HG03280 (cell line): ENCODE data around the gene CHRNA10.

Source experiments
- ATAC-seq: cut with Tn5 transposase; IDR thresholded peaks from one replicate; pipeline ENCODE4 v1.9.1; 2021; ENCODE audit warnings: mild to moderate bottlenecking, moderate library complexity; ENCODE audit not compliant: unreplicated experiment

CHRNA10 gene

GRCh38 chr11:3671334-3672254 lies at the start of gene CHRNA10:
Gene CHRNA10 (minus strand): TSS chr11:3671384. CDS start chr11:3671312, 72 bp downstream.
- no peak for ATAC-seq

GRCh38 chr11:3712274-3712673 lies 41.1 kb upstream of the CHRNA10 start:
- ATAC-seq: no peak

DNA sequence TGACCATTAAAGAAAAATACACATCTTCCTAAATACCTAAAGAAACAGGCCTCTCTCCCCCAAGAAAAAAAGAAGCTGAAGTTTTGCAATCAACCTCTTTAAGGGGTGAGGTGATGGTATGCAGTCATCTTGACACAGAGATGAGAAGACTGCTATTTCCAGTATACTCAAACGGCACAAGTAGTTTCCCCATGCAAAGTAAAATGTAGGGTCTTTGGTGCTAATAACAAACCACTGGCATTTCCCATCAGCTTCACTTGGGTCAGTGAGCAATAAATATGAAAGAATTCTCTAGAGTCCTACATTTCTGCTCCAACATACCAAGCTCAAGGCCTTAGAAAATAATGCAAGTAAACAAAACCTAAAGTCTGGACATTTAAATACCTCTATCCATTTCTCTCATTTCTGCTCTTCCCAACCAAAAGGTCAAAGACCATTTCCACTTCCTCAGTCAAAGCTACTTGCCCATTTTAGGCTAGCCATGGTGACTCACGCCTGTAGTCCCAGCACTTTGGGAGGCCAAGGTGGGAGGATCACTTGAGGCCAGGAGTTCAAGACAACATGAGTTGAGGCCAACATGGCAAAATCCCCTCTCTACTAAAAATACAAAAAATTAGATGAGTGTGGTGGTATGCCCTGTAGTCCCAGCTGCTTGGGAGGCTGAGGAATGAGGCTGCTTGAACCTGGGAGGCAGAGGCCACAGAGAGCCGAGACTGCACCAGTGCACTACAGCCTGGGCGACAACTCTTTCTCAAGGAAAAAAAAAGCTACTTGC lies 39.5 kb upstream of the CHRNA10 start:
- no peak for ATAC-seq

- no peak for ATAC-seq
Measured at GRCh38 chr11:3709977-3710376, 38.8 kb upstream of the CHRNA10 start.

- ATAC-seq: no peak
Measured at GRCh38 chr11:3707176-3707575, 36.0 kb upstream of the CHRNA10 start.

DNA sequence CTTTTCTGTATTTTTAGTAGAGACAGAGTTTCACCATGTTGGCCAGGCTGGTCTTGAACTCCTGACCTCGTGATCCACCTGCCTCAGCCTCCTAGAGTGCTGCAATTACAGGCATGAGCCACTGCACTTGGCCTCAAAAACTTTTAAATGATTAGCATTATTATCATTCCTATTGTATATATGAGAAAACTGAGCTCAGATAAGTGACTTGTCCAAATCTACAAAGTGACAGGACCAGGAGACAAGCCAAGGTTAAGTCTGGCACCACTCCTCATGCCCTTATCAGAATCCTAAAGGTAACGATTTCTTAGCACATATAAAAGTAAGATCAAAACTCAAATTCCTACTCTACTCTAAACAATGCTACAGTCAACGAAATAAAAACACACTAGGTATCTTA lies 32.2 kb upstream of the CHRNA10 start:
- no peak for ATAC-seq

- ATAC-seq: no peak
Measured at GRCh38 chr11:3700910-3701309, 29.7 kb upstream of the CHRNA10 start.

GRCh38 chr11:3700410-3700809 lies 29.2 kb upstream of the CHRNA10 start:
- ATAC-seq: no peak

DNA sequence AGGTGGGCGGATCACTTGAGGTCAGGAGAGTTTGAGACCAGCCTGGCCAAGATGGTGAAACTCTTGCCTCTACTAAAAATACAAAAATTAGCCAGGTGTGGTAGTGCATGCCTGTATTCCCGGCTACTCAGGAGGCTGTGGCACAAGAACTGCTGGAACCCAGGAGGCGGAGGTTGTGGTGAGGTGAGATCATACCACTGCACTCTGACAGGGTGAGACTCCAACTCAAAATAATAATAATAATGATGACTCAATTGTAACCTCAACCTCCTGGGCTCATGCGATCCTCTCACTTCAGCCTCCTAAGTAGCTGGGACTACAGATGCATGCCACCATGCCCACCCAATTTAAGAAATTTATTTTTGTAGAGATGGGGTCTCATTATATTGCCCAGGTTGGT lies 15.6 kb upstream of the CHRNA10 start:
- no peak for ATAC-seq

DNA sequence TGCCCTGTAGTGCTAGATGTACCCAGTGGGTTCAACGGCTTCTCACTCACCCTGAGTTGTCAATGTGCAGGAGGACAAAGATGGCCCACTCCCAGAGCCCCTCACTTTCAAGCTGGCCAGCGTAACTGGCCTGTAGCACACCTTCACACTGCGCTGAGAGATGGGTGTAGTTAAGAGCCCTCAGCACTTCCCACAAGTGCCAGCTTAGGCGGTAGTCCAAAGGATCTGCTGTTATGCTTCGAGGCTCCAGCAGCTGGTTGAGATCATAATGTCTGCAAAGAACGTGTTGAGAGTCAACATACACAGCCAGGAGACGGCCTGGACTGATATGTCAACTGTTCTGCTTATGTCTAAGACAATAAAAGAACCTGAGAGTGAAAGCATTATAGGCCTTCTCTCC lies 14.7 kb upstream of the CHRNA10 start:
- no peak for ATAC-seq

DNA sequence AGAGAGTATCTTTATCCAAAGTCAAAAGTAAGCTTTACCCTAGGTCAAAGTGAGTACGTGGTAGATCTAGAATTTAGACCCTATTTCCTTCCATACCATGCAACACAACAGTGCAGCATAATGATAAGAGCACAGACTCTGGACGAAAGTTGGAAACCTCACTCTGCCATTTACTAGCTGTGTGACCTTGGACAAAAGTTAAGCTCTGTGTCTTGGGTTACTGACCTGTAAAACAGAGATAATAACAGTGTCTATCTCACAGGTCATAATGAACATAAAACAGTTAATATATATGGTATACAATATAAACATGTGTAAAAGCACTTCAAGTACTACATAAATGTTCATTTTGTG lies 13.6 kb upstream of the CHRNA10 start:
- no peak for ATAC-seq

GRCh38 chr11:3684129-3684818 lies 13.1 kb upstream of the CHRNA10 start:
- ATAC-seq: no peak

DNA sequence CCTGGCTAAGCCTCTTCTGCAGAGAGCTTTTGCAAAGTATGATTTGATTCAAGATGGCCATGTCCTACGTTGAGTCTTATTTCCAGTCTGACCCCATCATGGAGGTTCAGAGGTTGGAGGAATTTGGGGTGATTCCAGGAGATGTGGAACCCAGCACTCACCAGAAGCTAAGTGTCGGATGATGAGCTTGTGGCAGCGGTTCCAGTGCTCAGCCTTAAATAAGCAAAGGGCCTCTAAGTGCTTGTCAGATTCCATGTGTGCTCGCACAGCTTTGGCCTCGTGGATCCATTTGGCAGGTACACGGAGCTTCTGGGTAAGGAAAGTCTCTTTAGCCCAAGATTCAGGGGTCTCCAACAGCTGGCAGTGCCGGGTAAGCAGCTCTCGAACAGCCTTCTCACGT lies 11.9 kb upstream of the CHRNA10 start:
- no peak for ATAC-seq

GRCh38 chr11:3679077-3679476 lies 7.9 kb upstream of the CHRNA10 start:
- no peak for ATAC-seq

DNA sequence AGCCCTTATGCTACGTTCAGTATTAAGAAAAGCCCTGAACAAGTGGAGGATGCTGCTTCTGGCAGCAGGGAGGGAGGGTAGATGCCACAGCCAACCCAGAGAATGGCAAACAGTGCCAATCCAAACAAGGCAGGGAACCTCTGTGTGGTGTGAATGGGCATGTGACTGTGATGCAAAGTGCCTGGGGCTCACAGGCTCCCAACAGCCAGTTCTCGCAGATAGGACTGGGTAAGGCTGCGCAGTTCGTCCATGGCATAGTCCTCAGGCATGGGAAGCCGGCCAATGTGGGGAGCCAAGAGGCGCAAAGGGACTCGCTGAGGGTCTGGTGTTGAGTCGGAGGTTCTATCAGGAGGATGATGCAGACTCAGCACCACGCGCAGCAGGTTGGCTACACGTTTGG lies 4.8 kb upstream of the CHRNA10 start:
- ATAC-seq: no peak

- ATAC-seq: no peak
Measured at GRCh38 chr11:3674189-3674588, 3.0 kb upstream of the CHRNA10 start.

DNA sequence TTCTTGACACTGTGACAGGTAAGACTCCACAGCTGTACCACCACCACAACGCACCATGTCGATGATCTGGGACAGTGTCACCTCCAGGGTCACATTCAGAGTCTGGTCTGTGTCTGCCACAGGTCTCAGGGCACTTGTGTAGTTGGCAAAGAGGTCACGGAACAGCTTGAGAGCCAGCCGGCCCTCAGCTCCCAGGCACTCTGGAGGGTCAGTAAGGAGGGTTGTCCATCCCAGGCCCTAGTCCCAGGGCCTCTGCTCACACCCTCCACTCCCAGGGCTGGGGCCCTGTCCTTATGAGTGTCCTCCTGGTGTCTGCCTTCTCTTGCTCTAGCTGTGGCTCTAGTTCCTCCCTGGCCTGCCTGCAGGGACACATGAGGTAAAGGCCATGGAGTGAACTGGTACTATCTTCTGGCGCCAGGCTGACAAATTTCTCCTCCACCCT lies 1.4 kb downstream of the CHRNA10 start:
- no peak for ATAC-seq

- ATAC-seq: no peak
Measured at GRCh38 chr11:3669128-3669527, 2.1 kb downstream of the CHRNA10 start.

GRCh38 chr11:3667149-3668035 lies 3.8 kb downstream of the CHRNA10 start:
- no peak for ATAC-seq

DNA sequence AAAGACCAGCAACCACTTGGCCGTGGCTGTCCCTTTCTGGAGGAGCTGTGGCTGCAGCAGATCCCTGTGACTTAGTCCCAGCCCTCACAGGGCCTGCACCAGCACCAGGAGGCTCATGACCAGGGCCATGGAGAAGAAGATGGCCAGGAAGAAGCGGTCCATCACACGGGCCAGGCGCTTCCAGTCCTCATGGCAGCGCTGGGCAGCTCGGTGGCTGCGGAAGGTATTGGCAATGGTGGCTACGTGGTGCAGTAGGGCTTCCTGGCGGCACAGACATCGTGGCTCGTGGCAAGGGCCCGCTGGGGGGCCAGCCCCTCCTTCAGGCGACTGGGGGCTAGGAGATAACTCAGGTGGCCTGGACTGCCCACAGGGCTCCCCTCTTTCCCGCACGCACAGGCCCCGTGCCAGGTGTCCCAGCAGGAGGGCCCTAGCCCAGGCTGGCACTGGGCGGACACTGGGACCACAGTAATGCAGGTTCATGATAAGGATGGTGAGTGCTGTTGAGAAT lies 5.1 kb downstream of the CHRNA10 start:
- no peak for ATAC-seq
